Measurements from ENCODE around the gene PTGS1.
"Not testable (repeated sequence)": the region's sequence is repeated elsewhere in the genome, so short reads cannot be mapped to it uniquely, and the experiment has no call there.

Gene PTGS1

GRCh38 chr9:122356627-122357026 lies 14.2 kb upstream of the PTGS1 start:
- H3K27ac ChIP-seq = no peak overlapping the region
- TF ChIP-seq ZFX (IDR thresholded peaks at IDR 0.05) = no peak
- no peak; the same call in 1 of the 2 replicates for TF ChIP-seq CTCF (conservative IDR thresholded peaks at IDR 0.05)

GRCh38 chr9:122360891-122361290 lies 9.9 kb upstream of the PTGS1 start:
- TF ChIP-seq CTCF (conservative IDR thresholded peaks at IDR 0.05) = no peak
- no peak for TF ChIP-seq ZFX (IDR thresholded peaks at IDR 0.05)
- H3K27ac ChIP-seq = no peak overlapping the region

- not testable (repeated sequence) for H3K27ac ChIP-seq
Measured at GRCh38 chr9:122363131-122363530, 7.7 kb upstream of the PTGS1 start.

- TF ChIP-seq ZFX (IDR thresholded peaks at IDR 0.05) (no peak), CTCF (conservative IDR thresholded peaks at IDR 0.05) (no peak)
- H3K27ac ChIP-seq = no peak overlapping the region
Measured at GRCh38 chr9:122364117-122364782, 6.6 kb upstream of the PTGS1 start.

- TF ChIP-seq ZFX (IDR thresholded peaks at IDR 0.05) (no peak), CTCF (conservative IDR thresholded peaks at IDR 0.05) (no peak)
- H3K27ac ChIP-seq = no peak overlapping the region
Measured at GRCh38 chr9:122364783-122365150, 6.1 kb upstream of the PTGS1 start.

GRCh38 chr9:122366074-122366660 lies 4.7 kb upstream of the PTGS1 start:
- TF ChIP-seq CTCF (conservative IDR thresholded peaks at IDR 0.05) (no peak), ZFX (IDR thresholded peaks at IDR 0.05) (no peak)
- peak overlapping the region; percentile 62 for H3K27ac ChIP-seq

GRCh38 chr9:122367065-122367464 lies 3.8 kb upstream of the PTGS1 start:
- TF ChIP-seq CTCF (conservative IDR thresholded peaks at IDR 0.05) (no peak), ZFX (IDR thresholded peaks at IDR 0.05) (no peak)
- peak overlapping the region; percentile 62 for H3K27ac ChIP-seq
